GM10266 (cell line): ENCODE results near the gene ZGLP1.

Source experiments
- DNase-seq: peaks from one replicate; pipeline ENCODE4 v3.0.0; 2012; ENCODE audit errors: extremely low spot score
- TF ChIP-seq, protein P1 (sequence below): IDR thresholded peaks from 2 replicates; pipeline ENCODE4 v1.5.1; 2012; ENCODE audit warnings: mild to moderate bottlenecking, low read depth; ENCODE audit not compliant: control insufficient read depth, insufficient read depth; ENCODE audit errors: missing control alignments

The ZGLP1 gene

DNA sequence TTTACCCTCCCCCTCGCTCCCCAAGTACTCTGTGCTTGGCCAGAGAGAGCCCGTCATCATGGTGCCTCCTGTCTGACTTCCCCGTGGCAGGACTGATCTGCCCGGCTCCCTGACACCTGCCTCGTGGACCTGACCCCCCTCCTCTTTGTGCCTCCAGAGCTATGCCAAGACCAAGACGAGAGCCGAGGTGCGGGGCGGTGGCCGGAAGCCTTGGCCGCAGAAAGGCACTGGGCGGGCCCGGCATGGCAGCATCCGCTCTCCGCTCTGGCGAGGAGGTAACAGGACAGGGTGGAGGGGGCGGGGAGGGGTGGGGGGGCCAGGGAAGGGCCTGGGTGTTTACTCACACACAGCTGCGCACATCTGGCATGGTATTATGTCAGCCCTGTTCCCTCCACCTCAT, 53.1 kb downstream of the ZGLP1 start:
- DNase-seq: no peak
- TF ChIP-seq, protein P1, sequence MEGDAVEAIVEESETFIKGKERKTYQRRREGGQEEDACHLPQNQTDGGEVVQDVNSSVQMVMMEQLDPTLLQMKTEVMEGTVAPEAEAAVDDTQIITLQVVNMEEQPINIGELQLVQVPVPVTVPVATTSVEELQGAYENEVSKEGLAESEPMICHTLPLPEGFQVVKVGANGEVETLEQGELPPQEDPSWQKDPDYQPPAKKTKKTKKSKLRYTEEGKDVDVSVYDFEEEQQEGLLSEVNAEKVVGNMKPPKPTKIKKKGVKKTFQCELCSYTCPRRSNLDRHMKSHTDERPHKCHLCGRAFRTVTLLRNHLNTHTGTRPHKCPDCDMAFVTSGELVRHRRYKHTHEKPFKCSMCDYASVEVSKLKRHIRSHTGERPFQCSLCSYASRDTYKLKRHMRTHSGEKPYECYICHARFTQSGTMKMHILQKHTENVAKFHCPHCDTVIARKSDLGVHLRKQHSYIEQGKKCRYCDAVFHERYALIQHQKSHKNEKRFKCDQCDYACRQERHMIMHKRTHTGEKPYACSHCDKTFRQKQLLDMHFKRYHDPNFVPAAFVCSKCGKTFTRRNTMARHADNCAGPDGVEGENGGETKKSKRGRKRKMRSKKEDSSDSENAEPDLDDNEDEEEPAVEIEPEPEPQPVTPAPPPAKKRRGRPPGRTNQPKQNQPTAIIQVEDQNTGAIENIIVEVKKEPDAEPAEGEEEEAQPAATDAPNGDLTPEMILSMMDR: no peak

DNA sequence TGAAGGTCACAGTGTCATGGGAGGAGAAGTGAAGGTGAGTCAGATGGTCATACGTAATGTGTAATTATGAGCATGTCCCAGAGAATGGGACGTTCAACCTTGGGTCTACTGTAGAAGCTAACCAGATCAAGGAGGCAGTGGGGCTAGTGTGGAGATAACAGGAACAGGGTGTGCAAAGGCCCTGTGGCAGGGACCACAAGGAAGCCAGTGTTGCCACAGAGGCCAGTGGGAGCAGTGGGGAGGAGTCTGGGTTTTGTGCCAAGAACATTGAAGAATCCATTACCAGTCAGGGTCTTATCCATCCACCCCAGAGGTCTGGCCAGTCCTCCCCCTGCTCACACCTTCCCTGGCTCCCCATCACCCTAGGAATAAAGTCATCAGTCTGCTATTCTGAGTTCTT, 54.3 kb downstream of the ZGLP1 start:
- TF ChIP-seq, protein P1: no peak
- DNase-seq: no peak
